DOHH2 (cell line): ENCODE results near the gene DAAM1.

Experiments used
- H3F3A ChIP-seq: fragments of 200-600 bp; sonication (generic), shearing (Covaris generic); 2 replicates; pipeline ENCODE4 v1.6.0; 2016; ENCODE audit warnings: antibody characterized with exemption, mild to moderate bottlenecking; ENCODE audit not compliant: control insufficient read depth, insufficient read depth
- H3K27ac ChIP-seq: fragments of 200-600 bp; sonication (generic); 2 replicates; pipeline ENCODE4 v1.5.1; 2014; ENCODE audit warnings: low read depth, mild to moderate bottlenecking, low read length, moderate library complexity
- H3K27me3 ChIP-seq: fragments of 200-600 bp; sonication (generic); 2 replicates; pipeline ENCODE4 v1.6.1; 2014; ENCODE audit warnings: mild to moderate bottlenecking, low read length, mixed read lengths; ENCODE audit not compliant: control insufficient read depth
- H3K36me3 ChIP-seq: fragments of 200-600 bp; sonication (generic); 2 replicates; pipeline ENCODE4 v1.6.1; 2014; ENCODE audit warnings: mild to moderate bottlenecking, low read length, moderate library complexity, mixed read lengths; ENCODE audit not compliant: control insufficient read depth
- H3K4me1 ChIP-seq: fragments of 200-600 bp; sonication (generic); 2 replicates; pipeline ENCODE4 v1.6.1; 2014; ENCODE audit warnings: mild to moderate bottlenecking, low read length, mixed read lengths; ENCODE audit not compliant: control insufficient read depth
- H3K4me2 ChIP-seq: fragments of 200-600 bp; sonication (generic); 2 replicates; pipeline ENCODE4 v1.6.0; 2014; ENCODE audit warnings: mild to moderate bottlenecking, low read length, moderate library complexity
- H3K4me3 ChIP-seq: fragments of 200-600 bp; sonication (generic); 2 replicates; pipeline ENCODE4 v1.5.1; 2014; ENCODE audit warnings: mild to moderate bottlenecking, low read length, mixed read lengths
- H3K79me2 ChIP-seq: fragments of 200-600 bp; sonication (generic); 2 replicates; pipeline ENCODE4 v1.6.1; 2014; ENCODE audit warnings: mild to moderate bottlenecking, low read length, mixed read lengths; ENCODE audit not compliant: control insufficient read depth
- H3K9me2 ChIP-seq: fragments of 200-600 bp; sonication (generic); replicated peaks from 2 replicates; pipeline ENCODE4 v1.6.1; 2014; ENCODE audit warnings: mild to moderate bottlenecking, low read length, mixed read lengths; ENCODE audit not compliant: control insufficient read depth
- H3K9me3 ChIP-seq: fragments of 200-600 bp; sonication (generic); 2 replicates; pipeline ENCODE4 v1.6.1; 2014; ENCODE audit warnings: antibody characterized with exemption, low read length, mixed read lengths; ENCODE audit not compliant: control insufficient read depth, insufficient read depth
- H4K20me1 ChIP-seq: fragments of 200-600 bp; sonication (generic); 2 replicates; pipeline ENCODE4 v1.6.0; 2014; ENCODE audit warnings: low read depth, mild to moderate bottlenecking, antibody characterized with exemption, low read length, moderate library complexity; ENCODE audit not compliant: control insufficient read depth, insufficient read depth
- EZH2phosphoT487 ChIP-seq: fragments of 200-600 bp; sonication (generic); IDR thresholded peaks from 2 replicates; pipeline ENCODE4 v1.6.1; 2017; ENCODE audit warnings: borderline replicate concordance, mild to moderate bottlenecking, antibody characterized with exemption, low read length, moderate library complexity, mixed read lengths
- TF ChIP-seq, protein P1 (sequence below): fragments of 200-600 bp; sonication (generic); IDR thresholded peaks from one replicate; pipeline ENCODE4 v1.5.1; 2014; ENCODE audit warnings: antibody characterized with exemption, mild to moderate bottlenecking, low read depth, low read length; ENCODE audit not compliant: poor library complexity, severe bottlenecking

DAAM1 gene

DNA sequence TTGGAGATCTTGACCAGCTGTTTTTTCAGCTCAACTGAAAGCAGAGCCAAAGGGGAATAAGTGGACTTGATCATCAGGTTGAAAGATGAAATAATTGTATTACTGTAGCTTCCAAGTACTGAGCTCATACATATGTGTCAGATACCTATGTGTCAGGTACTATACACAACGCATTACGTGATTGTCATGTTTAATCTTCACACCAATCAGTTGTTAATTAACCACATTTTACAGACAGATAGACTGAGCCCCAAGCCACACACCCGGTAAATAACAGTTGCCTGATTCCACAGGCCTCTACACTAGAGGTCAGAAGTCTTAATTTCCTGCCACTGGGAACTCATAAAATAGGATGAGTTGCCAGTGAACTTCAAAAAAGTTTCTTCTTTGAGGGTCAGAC, 148.2 kb downstream of the DAAM1 start:
- TF ChIP-seq, protein P1, sequence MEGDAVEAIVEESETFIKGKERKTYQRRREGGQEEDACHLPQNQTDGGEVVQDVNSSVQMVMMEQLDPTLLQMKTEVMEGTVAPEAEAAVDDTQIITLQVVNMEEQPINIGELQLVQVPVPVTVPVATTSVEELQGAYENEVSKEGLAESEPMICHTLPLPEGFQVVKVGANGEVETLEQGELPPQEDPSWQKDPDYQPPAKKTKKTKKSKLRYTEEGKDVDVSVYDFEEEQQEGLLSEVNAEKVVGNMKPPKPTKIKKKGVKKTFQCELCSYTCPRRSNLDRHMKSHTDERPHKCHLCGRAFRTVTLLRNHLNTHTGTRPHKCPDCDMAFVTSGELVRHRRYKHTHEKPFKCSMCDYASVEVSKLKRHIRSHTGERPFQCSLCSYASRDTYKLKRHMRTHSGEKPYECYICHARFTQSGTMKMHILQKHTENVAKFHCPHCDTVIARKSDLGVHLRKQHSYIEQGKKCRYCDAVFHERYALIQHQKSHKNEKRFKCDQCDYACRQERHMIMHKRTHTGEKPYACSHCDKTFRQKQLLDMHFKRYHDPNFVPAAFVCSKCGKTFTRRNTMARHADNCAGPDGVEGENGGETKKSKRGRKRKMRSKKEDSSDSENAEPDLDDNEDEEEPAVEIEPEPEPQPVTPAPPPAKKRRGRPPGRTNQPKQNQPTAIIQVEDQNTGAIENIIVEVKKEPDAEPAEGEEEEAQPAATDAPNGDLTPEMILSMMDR: no peak
- no peak for TF ChIP-seq EZH2phosphoT487
- Histone ChIP-seq H3K4me2 (no peak overlapping the region), H3K79me2 (no peaks in the 10 kb centered on the region), H3F3A (no peaks in the 10 kb centered on the region), H3K9me2 (no peaks in the 10 kb centered on the region), H3K27me3 (no peaks in the 10 kb centered on the region), H3K4me1 (0 out of 2 replicates have a peak, but pooled peaks cover 4% of the 10 kb centered on the region), H3K36me3 (peaks cover 78% of the 10 kb centered on the region), H3K27ac (no peak overlapping the region), H3K4me3 (no peak overlapping the region), H3K9me3 (no peaks in the 10 kb centered on the region), H4K20me1 (no peaks in the 10 kb centered on the region)

DNA sequence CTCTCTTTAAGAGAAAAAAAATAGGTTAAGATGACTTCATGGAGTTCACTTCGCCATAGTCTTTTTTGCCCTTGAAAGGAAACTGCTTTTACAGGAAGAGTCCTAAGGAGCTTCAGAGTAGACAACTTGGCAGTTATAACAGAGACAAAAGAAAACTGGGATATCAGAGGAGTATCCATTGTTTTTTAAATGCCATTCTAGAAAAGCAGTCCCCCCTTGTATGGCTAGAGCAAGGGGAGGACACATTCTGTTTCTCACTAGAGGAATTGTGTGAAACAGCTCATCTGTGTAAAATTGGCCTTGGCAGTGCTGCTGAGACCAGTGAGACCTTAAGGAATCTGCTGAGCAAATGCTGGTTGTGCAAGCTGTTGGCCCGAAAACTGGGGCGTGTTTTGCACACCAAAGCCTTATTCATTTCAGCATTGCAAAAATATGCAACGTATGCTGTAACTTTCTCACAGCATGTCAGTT, 148.7 kb downstream of the DAAM1 start:
- Histone ChIP-seq H3K9me3 (no peaks in the 10 kb centered on the region), H3K27me3 (no peaks in the 10 kb centered on the region), H3K79me2 (no peaks in the 10 kb centered on the region), H3K4me2 (no peak overlapping the region), H3F3A (no peaks in the 10 kb centered on the region), H4K20me1 (no peaks in the 10 kb centered on the region), H3K4me3 (no peak overlapping the region), H3K27ac (no peak overlapping the region), H3K36me3 (peaks cover 76% of the 10 kb centered on the region), H3K9me2 (no peaks in the 10 kb centered on the region), H3K4me1 (0 out of 2 replicates have a peak, but pooled peaks cover 4% of the 10 kb centered on the region)
- TF ChIP-seq, protein P1: no peak
- TF ChIP-seq EZH2phosphoT487: no peak

DNA sequence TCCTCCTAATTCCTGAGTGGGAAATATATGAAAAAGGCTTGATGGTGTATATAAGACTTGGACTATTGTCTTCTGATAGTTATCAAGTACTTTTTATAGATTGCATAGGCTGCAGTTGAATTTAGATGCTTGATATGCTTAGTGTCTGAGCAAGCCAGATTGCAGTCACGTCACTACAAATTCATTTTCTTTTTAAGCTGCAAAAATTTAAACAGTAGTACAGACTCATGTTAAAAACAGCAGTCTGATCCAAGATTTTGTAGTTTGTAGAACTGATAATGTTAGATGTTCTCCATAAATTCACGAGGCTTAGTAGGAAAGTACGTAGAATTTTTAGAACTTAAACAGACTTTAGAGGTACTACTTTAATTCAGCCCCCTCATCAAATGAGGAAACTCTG, 150.3 kb downstream of the DAAM1 start:
- Histone ChIP-seq H3F3A (no peaks in the 10 kb centered on the region), H3K4me1 (peaks cover 16% of the 10 kb centered on the region), H3K27ac (no peak overlapping the region), H3K9me2 (no peaks in the 10 kb centered on the region), H3K79me2 (no peaks in the 10 kb centered on the region), H3K9me3 (no peaks in the 10 kb centered on the region), H3K27me3 (no peaks in the 10 kb centered on the region), H3K36me3 (peaks cover 74% of the 10 kb centered on the region), H3K4me3 (no peak overlapping the region), H3K4me2 (no peak overlapping the region), H4K20me1 (no peaks in the 10 kb centered on the region)
- TF ChIP-seq, protein P1: no peak
- no peak for TF ChIP-seq EZH2phosphoT487
